ENCODE results near the gene C3. TPM values are rescaled to one million over a fixed set of nuclear protein-coding genes. Genes with fewer than 3 reads are reported as not detected.

Gene C3
- total RNA-seq, 1 experiment from 2014 or later = 872 TPM

DNA sequence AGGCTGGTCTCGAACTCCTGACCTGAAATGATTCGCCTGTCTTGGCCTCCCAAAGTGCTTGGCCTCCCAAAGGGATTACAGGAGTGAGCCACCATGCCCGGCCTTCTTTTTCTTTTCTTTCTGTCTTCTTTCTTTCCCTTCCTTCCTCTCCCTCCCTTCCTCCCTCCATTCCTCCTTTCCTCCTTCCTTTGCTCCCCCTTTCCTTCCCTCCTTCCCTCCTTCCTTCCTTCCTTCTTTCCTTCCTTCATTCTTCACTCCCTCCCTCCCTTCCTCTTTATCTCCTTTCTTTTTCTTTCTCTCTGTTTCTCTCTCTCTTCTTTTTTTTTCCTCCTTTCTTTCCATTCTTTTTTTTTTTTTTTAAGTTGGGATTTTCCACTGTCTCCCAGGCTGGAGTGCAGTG is 12.1 kb downstream of the C3 start:
- ChIA-PET POLR2A (no interaction called here), CTCF (no interaction called here)
- Mint-ChIP-seq H3K27me3 (ENCODE audit: insufficient read depth, unreplicated experiment) (no peaks in the 10 kb centered on the region), H3K36me3 (ENCODE audit: insufficient read depth, unreplicated experiment) (peaks cover 99% of the 10 kb centered on the region), H3K9me3 (ENCODE audit: unreplicated experiment) (no peaks in the 10 kb centered on the region), H3K27ac (ENCODE audit: low read depth, unreplicated experiment) (peak overlapping the region; percentile 59), H3K4me3 (ENCODE audit: unreplicated experiment) (no peak overlapping the region), H3K4me1 (ENCODE audit: insufficient read depth, unreplicated experiment) (peaks cover 24% of the 10 kb centered on the region)
- no TSS peak for BruUV-seq (replicated peaks)
- intact Hi-C loops (cut with micrococcal nuclease) = no loop called here
- no peak for TF ChIP-seq CTCF (IDR thresholded peaks at IDR 0.05; ENCODE audit: unreplicated experiment)
- DNase-seq (ENCODE audit: unreplicated experiment) = no peak

- CTCF ChIA-PET = interaction anchor here (0.5 kb wide), 1 partner anchor 446 kb away, joined by 5 read pairs; no protein-coding TSS in a partner anchor
- no peak overlapping the region for H3K27ac Mint-ChIP-seq (ENCODE audit: low read depth, unreplicated experiment)
- intact Hi-C loops (cut with micrococcal nuclease) = no loop called here
- peaks cover 100% of the 10 kb centered on the region for H3K36me3 Mint-ChIP-seq (ENCODE audit: insufficient read depth, unreplicated experiment)
- DNase-seq (ENCODE audit: unreplicated experiment) = no peak
- BruUV-seq (replicated peaks) = no TSS peak
- no peak overlapping the region for H3K4me3 Mint-ChIP-seq (ENCODE audit: unreplicated experiment)
- POLR2A ChIA-PET = no interaction called here
- no peaks in the 10 kb centered on the region for H3K27me3 Mint-ChIP-seq (ENCODE audit: insufficient read depth, unreplicated experiment)
- peaks cover 20% of the 10 kb centered on the region for H3K4me1 Mint-ChIP-seq (ENCODE audit: insufficient read depth, unreplicated experiment)
- TF ChIP-seq CTCF (IDR thresholded peaks at IDR 0.05; ENCODE audit: unreplicated experiment) = no peak
- H3K9me3 Mint-ChIP-seq (ENCODE audit: unreplicated experiment) = no peaks in the 10 kb centered on the region
Observed at GRCh38 chr19:6707658-6708018, 12.8 kb downstream of the C3 start.

- H3K4me1 Mint-ChIP-seq (ENCODE audit: insufficient read depth, unreplicated experiment) = peaks cover 18% of the 10 kb centered on the region
- BruUV-seq (replicated peaks) = TSS peak; percentile 21
- ChIA-PET CTCF (interaction anchor here (0.5 kb wide), 1 partner anchor 445 kb away, joined by 5 read pairs; no protein-coding TSS in a partner anchor), POLR2A (no interaction called here)
- H3K27me3 Mint-ChIP-seq (ENCODE audit: insufficient read depth, unreplicated experiment) = no peaks in the 10 kb centered on the region
- DNase-seq (ENCODE audit: unreplicated experiment) = no peak
- H3K9me3 Mint-ChIP-seq (ENCODE audit: unreplicated experiment) = no peaks in the 10 kb centered on the region
- TF ChIP-seq CTCF (IDR thresholded peaks at IDR 0.05; ENCODE audit: unreplicated experiment) = no peak
- H3K36me3 Mint-ChIP-seq (ENCODE audit: insufficient read depth, unreplicated experiment) = peaks cover 100% of the 10 kb centered on the region
- no peak overlapping the region for H3K4me3 Mint-ChIP-seq (ENCODE audit: unreplicated experiment)
- H3K27ac Mint-ChIP-seq (ENCODE audit: low read depth, unreplicated experiment) = no peak overlapping the region
- intact Hi-C loops (cut with micrococcal nuclease) = no loop called here
Observed at GRCh38 chr19:6707011-6707657, 13.3 kb downstream of the C3 start.

DNA sequence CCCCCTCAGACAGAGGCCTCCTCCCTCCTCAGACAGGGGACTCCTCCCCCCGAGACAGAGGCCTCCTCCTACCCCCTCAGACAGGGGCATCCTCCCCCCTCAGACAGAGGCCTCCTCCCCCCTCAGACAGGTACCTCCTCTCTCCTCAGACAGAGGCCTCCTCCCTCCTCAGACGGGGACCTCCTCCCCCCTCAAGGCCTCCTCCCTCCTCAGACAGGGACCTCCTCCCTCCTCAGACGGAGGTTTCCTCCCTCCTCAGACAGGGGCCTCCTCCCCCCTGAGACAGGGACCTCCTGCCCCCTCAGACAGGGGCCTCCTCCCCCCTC is 13.9 kb downstream of the C3 start:
- no peak for TF ChIP-seq CTCF (IDR thresholded peaks at IDR 0.05; ENCODE audit: unreplicated experiment)

More for the DNA sequence above, 13.9 kb downstream of the C3 start:
- peaks cover 100% of the 10 kb centered on the region for H3K36me3 Mint-ChIP-seq (ENCODE audit: insufficient read depth, unreplicated experiment)
- ChIA-PET CTCF (no interaction called here), POLR2A (no interaction called here)
- intact Hi-C loops (cut with micrococcal nuclease) = no loop called here
- BruUV-seq (replicated peaks) = no TSS peak
- no peaks in the 10 kb centered on the region for H3K9me3 Mint-ChIP-seq (ENCODE audit: unreplicated experiment)
- H3K4me1 Mint-ChIP-seq (ENCODE audit: insufficient read depth, unreplicated experiment) = peaks cover 18% of the 10 kb centered on the region
- H3K4me3 Mint-ChIP-seq (ENCODE audit: unreplicated experiment) = no peak overlapping the region
- no peak for DNase-seq (ENCODE audit: unreplicated experiment)
- H3K27me3 Mint-ChIP-seq (ENCODE audit: insufficient read depth, unreplicated experiment) = no peaks in the 10 kb centered on the region
- no peak overlapping the region for H3K27ac Mint-ChIP-seq (ENCODE audit: low read depth, unreplicated experiment)
